ENCODE measurements around the gene STK11.

DNA sequence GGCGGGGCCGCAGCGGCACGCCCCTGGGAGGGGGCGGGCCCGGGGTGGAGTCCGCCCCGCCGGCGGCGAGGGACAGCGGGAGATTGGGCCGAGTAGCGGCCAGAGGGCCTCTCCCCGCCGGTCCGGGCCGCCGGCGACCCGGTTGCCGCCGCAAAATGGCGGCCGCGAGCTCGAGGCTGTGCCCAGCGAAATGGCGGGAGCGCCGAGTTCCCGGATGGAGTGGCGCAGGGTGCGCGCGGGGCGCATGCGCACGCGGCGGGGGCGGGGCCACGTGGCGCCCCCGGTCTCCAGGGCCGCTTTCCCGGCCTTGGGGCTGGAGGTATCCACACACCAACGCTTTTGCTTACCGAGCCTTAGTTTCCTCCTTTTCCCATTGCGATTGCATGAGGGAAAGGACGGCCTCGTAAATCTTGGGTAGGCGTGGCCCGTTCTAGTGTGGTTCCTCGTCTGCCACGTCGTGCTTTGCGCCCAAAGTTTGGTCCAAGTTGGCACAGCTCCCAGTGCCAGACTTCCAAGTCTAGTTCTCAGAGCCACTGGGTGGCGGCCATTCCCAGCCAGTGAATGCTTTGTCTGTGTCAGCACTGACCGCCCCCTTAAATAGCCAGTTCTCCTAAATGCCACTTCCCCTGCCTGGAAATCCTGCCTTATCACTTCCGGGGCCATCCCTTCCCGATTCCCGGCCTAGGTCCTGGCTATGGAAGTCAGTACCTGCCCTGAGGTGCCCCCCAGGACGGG, 64.1 kb downstream of the STK11 start:
- no peak for TF ChIP-seq CTCF (IDR thresholded peaks at IDR 0.05)
- TF ChIP-seq POLR2A (IDR thresholded peaks at IDR 0.05), result peak in 1 of 2 donors; percentile 49

Data from gastroesophageal sphincter (tissue), 3 donors.